ENCODE measurements around the gene RGS12.

The RGS12 gene

GRCh38 chr4:3266076-3266475, 26.7 kb upstream of the RGS12 start:
- no peak for DNase-seq (ENCODE audit: extremely low spot score)
- TF ChIP-seq HDGF (IDR thresholded peaks at IDR 0.05; ENCODE audit: borderline replicate concordance) (no peak), NFRKB (IDR thresholded peaks at IDR 0.05) (no peak), SUZ12 (IDR thresholded peaks at IDR 0.05) (no peak)
- CTCF ChIA-PET, result interaction anchor here (0.6 to 1.2 kb wide), 2 partner anchors 22 to 215 kb away, joined by 3 read pairs; no protein-coding TSS in a partner anchor
- POLR2A ChIA-PET, result no interaction called here

- CTCF ChIA-PET, result no interaction called here
- DNase-seq (ENCODE audit: extremely low spot score), result no peak
- TF ChIP-seq BHLHE40 (IDR thresholded peaks at IDR 0.05; ENCODE audit: borderline replicate concordance) (no peak), NFRKB (IDR thresholded peaks at IDR 0.05) (no peak), FOXM1 (IDR thresholded peaks at IDR 0.05; ENCODE audit: borderline replicate concordance) (no peak), LEF1 (IDR thresholded peaks at IDR 0.05; ENCODE audit: borderline replicate concordance) (no peak), ZNF384 (IDR thresholded peaks at IDR 0.05) (no peak), FOXA1 (IDR thresholded peaks at IDR 0.05) (no peak), L3MBTL2 (conservative IDR thresholded peaks at IDR 0.05) (no peak), CTBP1 (IDR thresholded peaks at IDR 0.05; ENCODE audit: borderline replicate concordance) (no peak), SUZ12 (IDR thresholded peaks at IDR 0.05) (no peak)
- POLR2A ChIA-PET, result no interaction called here
These were observed 25.0 kb upstream of the RGS12 start for GRCh38 chr4:3267576-3268394.

GRCh38 chr4:3268395-3269104, 24.3 kb upstream of the RGS12 start:
- ChIA-PET CTCF (no interaction called here), POLR2A (no interaction called here)
- no peak for DNase-seq (ENCODE audit: extremely low spot score)
- TF ChIP-seq ZNF384 (IDR thresholded peaks at IDR 0.05) (no peak), NFRKB (IDR thresholded peaks at IDR 0.05) (no peak), TARDBP (IDR thresholded peaks at IDR 0.05) (no peak), PKNOX1 (IDR thresholded peaks at IDR 0.05) (no peak), CTBP1 (IDR thresholded peaks at IDR 0.05; ENCODE audit: borderline replicate concordance) (no peak), L3MBTL2 (conservative IDR thresholded peaks at IDR 0.05) (no peak), FOXK2 (IDR thresholded peaks at IDR 0.05) (no peak), SP1 (IDR thresholded peaks at IDR 0.05) (no peak), ARNT (IDR thresholded peaks at IDR 0.05) (no peak), BHLHE40 (IDR thresholded peaks at IDR 0.05; ENCODE audit: borderline replicate concordance) (no peak), ELF4 (IDR thresholded peaks at IDR 0.05) (no peak), FOXA1 (IDR thresholded peaks at IDR 0.05) (no peak), SUZ12 (IDR thresholded peaks at IDR 0.05) (no peak), FOXM1 (IDR thresholded peaks at IDR 0.05; ENCODE audit: borderline replicate concordance) (no peak), HDGF (IDR thresholded peaks at IDR 0.05; ENCODE audit: borderline replicate concordance) (no peak)

- ChIA-PET POLR2A (no interaction called here), CTCF (no interaction called here)
- no peak for DNase-seq (ENCODE audit: extremely low spot score)
These were observed 23.5 kb upstream of the RGS12 start for GRCh38 chr4:3269105-3269927.

GRCh38 chr4:3269991-3270611, 22.7 kb upstream of the RGS12 start:
- ChIA-PET POLR2A (no interaction called here), CTCF (no interaction called here)
- no peak for DNase-seq (ENCODE audit: extremely low spot score)
- TF ChIP-seq L3MBTL2 (conservative IDR thresholded peaks at IDR 0.05) (no peak), ARNT (IDR thresholded peaks at IDR 0.05) (no peak), ZNF384 (IDR thresholded peaks at IDR 0.05) (no peak), FOXM1 (IDR thresholded peaks at IDR 0.05; ENCODE audit: borderline replicate concordance) (no peak), TARDBP (IDR thresholded peaks at IDR 0.05) (no peak), BHLHE40 (IDR thresholded peaks at IDR 0.05; ENCODE audit: borderline replicate concordance) (no peak), LEF1 (IDR thresholded peaks at IDR 0.05; ENCODE audit: borderline replicate concordance) (no peak), CTBP1 (IDR thresholded peaks at IDR 0.05; ENCODE audit: borderline replicate concordance) (no peak), SUZ12 (IDR thresholded peaks at IDR 0.05) (no peak), ELF4 (IDR thresholded peaks at IDR 0.05) (no peak), HDGF (IDR thresholded peaks at IDR 0.05; ENCODE audit: borderline replicate concordance) (no peak), PKNOX1 (IDR thresholded peaks at IDR 0.05) (no peak), NFRKB (IDR thresholded peaks at IDR 0.05) (no peak), SP1 (IDR thresholded peaks at IDR 0.05) (no peak), FOXK2 (IDR thresholded peaks at IDR 0.05) (no peak), FOXA1 (IDR thresholded peaks at IDR 0.05) (no peak)

More at GRCh38 chr4:3269105-3269927, 23.5 kb upstream of the RGS12 start:
- TF ChIP-seq SP1 (IDR thresholded peaks at IDR 0.05) (no peak), PKNOX1 (IDR thresholded peaks at IDR 0.05) (no peak), FOXK2 (IDR thresholded peaks at IDR 0.05) (no peak), NFRKB (IDR thresholded peaks at IDR 0.05) (no peak), ELF4 (IDR thresholded peaks at IDR 0.05) (no peak), FOXA1 (IDR thresholded peaks at IDR 0.05) (no peak), FOXM1 (IDR thresholded peaks at IDR 0.05; ENCODE audit: borderline replicate concordance) (no peak), CTBP1 (IDR thresholded peaks at IDR 0.05; ENCODE audit: borderline replicate concordance) (no peak), HDGF (IDR thresholded peaks at IDR 0.05; ENCODE audit: borderline replicate concordance) (no peak), ZNF384 (IDR thresholded peaks at IDR 0.05) (no peak), TARDBP (IDR thresholded peaks at IDR 0.05) (no peak), L3MBTL2 (conservative IDR thresholded peaks at IDR 0.05) (no peak), SUZ12 (IDR thresholded peaks at IDR 0.05) (no peak), BHLHE40 (IDR thresholded peaks at IDR 0.05; ENCODE audit: borderline replicate concordance) (no peak), ARNT (IDR thresholded peaks at IDR 0.05) (no peak)
